OCI-LY7 (cell line): Measurements from ENCODE around the gene ADAR. TPM values are rescaled to one million over a fixed set of nuclear protein-coding genes. Genes with fewer than 3 reads are reported as not detected.

ENCODE experiments used
- BruUV-seq: library from RNA; stranded (reverse); fragments of 400-500 nt; replicated peaks from 2 replicates; lab custom pipeline; 2021; lab: Mats Ljungman, UMichigan
- CTCF ChIA-PET: fragments of 300-600 bp; sonication (Branson Sonifier 250); formaldehyde crosslinking; loops from one replicate; lab custom pipeline; 2022; ENCODE audit warnings: antibody characterized with exemption; ENCODE audit not compliant: unreplicated experiment; lab: Charles Lee
- POLR2A ChIA-PET: fragments of 300-600 bp; sonication (Branson Sonifier 250); formaldehyde crosslinking; loops from one replicate; lab custom pipeline; 2022; ENCODE audit warnings: antibody characterized with exemption; lab: Charles Lee
- DNase-seq: peaks from one replicate; pipeline ENCODE4 v3.0.0-alpha.2; 2015; ENCODE audit warnings: low spot score
- H2AFZ ChIP-seq: fragments of 200-600 bp; sonication (generic), shearing (Covaris generic); 2 replicates; pipeline ENCODE4 v1.6.1; 2014; ENCODE audit warnings: mild to moderate bottlenecking, antibody characterized with exemption, low read length, moderate library complexity
- H3K27ac ChIP-seq: fragments of 200-600 bp; sonication (generic); 2 replicates; pipeline ENCODE4 v1.5.1; 2014; ENCODE audit warnings: mixed run types, low read depth, mild to moderate bottlenecking, moderate library complexity, low read length, inconsistent platforms; ENCODE audit not compliant: poor library complexity, severe bottlenecking
- H3K36me3 ChIP-seq: fragments of 200-600 bp; sonication (generic); 2 replicates; pipeline ENCODE4 v1.6.1; 2014; ENCODE audit warnings: mild to moderate bottlenecking, antibody characterized with exemption, low read length, moderate library complexity, mixed read lengths; ENCODE audit not compliant: insufficient read depth
- H3K4me1 ChIP-seq: fragments of 200-600 bp; sonication (generic); 2 replicates; pipeline ENCODE4 v1.5.1; 2014; ENCODE audit warnings: mild to moderate bottlenecking, low read length; ENCODE audit not compliant: insufficient read depth, poor library complexity, severe bottlenecking
- H3K4me2 ChIP-seq: fragments of 200-600 bp; sonication (generic); 2 replicates; pipeline ENCODE4 v1.6.1; 2014; ENCODE audit warnings: mild to moderate bottlenecking, low read length
- H3K4me3 ChIP-seq: fragments of 200-600 bp; sonication (generic); 2 replicates; pipeline ENCODE4 v1.5.1; 2014; ENCODE audit warnings: mild to moderate bottlenecking, low read depth, low read length; ENCODE audit not compliant: poor library complexity, severe bottlenecking
- H3K79me2 ChIP-seq: fragments of 200-600 bp; sonication (generic); 2 replicates; pipeline ENCODE4 v1.6.1; 2016; ENCODE audit warnings: low read depth, mild to moderate bottlenecking, low read length, moderate library complexity, mixed read lengths; ENCODE audit not compliant: insufficient read depth
- H3K9me2 ChIP-seq: fragments of 200-600 bp; sonication (generic); 2 replicates; pipeline ENCODE4 v1.6.1; 2016; ENCODE audit warnings: mild to moderate bottlenecking, low read length, mixed read lengths; ENCODE audit not compliant: insufficient read depth
- H3K9me3 ChIP-seq: fragments of 200-600 bp; sonication (generic); 2 replicates; pipeline ENCODE4 v1.6.1; 2014; ENCODE audit warnings: mild to moderate bottlenecking, mixed run types, low read length, mixed read lengths
- H4K20me1 ChIP-seq: fragments of 200-600 bp; sonication (generic); 2 replicates; pipeline ENCODE4 v1.6.1; 2014; ENCODE audit warnings: mild to moderate bottlenecking, antibody characterized with exemption, low read length, moderate library complexity, mixed read lengths; ENCODE audit not compliant: insufficient read depth
- CTCF ChIP-seq: fragments of 200-600 bp; sonication (generic); conservative IDR thresholded peaks from 2 replicates; pipeline ENCODE4 v1.5.1; 2014; ENCODE audit warnings: mild to moderate bottlenecking, antibody characterized with exemption, low read length, moderate library complexity, mixed read lengths
- EZH2phosphoT487 ChIP-seq: fragments of 200-600 bp; sonication (generic); IDR thresholded peaks from 2 replicates; pipeline ENCODE4 v1.6.1; 2018; ENCODE audit warnings: low read depth, borderline replicate concordance, mild to moderate bottlenecking, mixed run types, antibody characterized with exemption, low read length, moderate library complexity, mixed read lengths
- intact Hi-C: fragments of 100-400 bp; cut with micrococcal nuclease; formaldehyde crosslinking; loops from one replicate; pipeline ENCODE4 v1.10.0; 2022; ENCODE audit not compliant: unreplicated experiment
- total RNA-seq, 2 experiments: library from RNA; depleted of rRNA in 1 of 2; stranded (reverse); fragments of >200 nt in 1 of 2; shearing (Covaris generic) in 1 of 2; gene quantifications; 2 replicates each; pipeline ENCODE4 v1.2.3, GENCODE V29; 2014 to 2022

ADAR gene
- total RNA-seq, 2 experiments from 2014 or later: 90.2 to 139 TPM

- no peaks in the 10 kb centered on the region for H4K20me1 ChIP-seq
- ChIA-PET CTCF (no interaction called here), POLR2A (interaction anchor here (0.5 kb wide), 1 partner anchor 273 kb away, joined by 3 read pairs; no protein-coding TSS in a partner anchor)
- H3K27ac ChIP-seq: no peak overlapping the region
- no peaks in the 10 kb centered on the region for H3K9me3 ChIP-seq
- no peak for TF ChIP-seq EZH2phosphoT487
- TF ChIP-seq CTCF: no peak
- H3K9me2 ChIP-seq: no peaks in the 10 kb centered on the region
- no peak for DNase-seq
- no TSS peak for BruUV-seq
- H3K4me1 ChIP-seq: no peaks in the 10 kb centered on the region
- H2AFZ ChIP-seq: no peak overlapping the region
- no peaks in the 10 kb centered on the region for H3K79me2 ChIP-seq
- H3K36me3 ChIP-seq: peaks cover 97% of the 10 kb centered on the region
- H3K4me2 ChIP-seq: no peak overlapping the region
- no peak overlapping the region for H3K4me3 ChIP-seq
- intact Hi-C loops: no loop called here
These were observed 14.6 kb downstream of the ADAR start for GRCh38 chr1:154593390-154593789.

GRCh38 chr1:154591206-154591605, 16.8 kb downstream of the ADAR start:
- no peak for DNase-seq
- Histone ChIP-seq H3K4me3 (no peak overlapping the region), H3K9me3 (no peaks in the 10 kb centered on the region), H4K20me1 (no peaks in the 10 kb centered on the region), H2AFZ (no peak overlapping the region), H3K79me2 (no peaks in the 10 kb centered on the region), H3K27ac (no peak overlapping the region), H3K4me1 (no peaks in the 10 kb centered on the region), H3K9me2 (no peaks in the 10 kb centered on the region), H3K36me3 (peaks cover 97% of the 10 kb centered on the region), H3K4me2 (no peak overlapping the region)
- BruUV-seq: no TSS peak
- ChIA-PET CTCF (no interaction called here), POLR2A (no interaction called here)
- intact Hi-C loops: no loop called here
- no peak for TF ChIP-seq CTCF
- no peak for TF ChIP-seq EZH2phosphoT487

- Histone ChIP-seq H3K4me3 (no peak overlapping the region), H4K20me1 (no peaks in the 10 kb centered on the region), H3K9me2 (no peaks in the 10 kb centered on the region), H3K9me3 (no peaks in the 10 kb centered on the region), H3K79me2 (no peaks in the 10 kb centered on the region), H3K36me3 (peaks cover 97% of the 10 kb centered on the region), H3K27ac (no peak overlapping the region), H3K4me2 (no peak overlapping the region), H2AFZ (no peak overlapping the region), H3K4me1 (no peaks in the 10 kb centered on the region)
- ChIA-PET POLR2A (interaction anchor here (0.7 kb wide), 1 partner anchor 302 kb away, joined by 3 read pairs; no protein-coding TSS in a partner anchor), CTCF (no interaction called here)
- BruUV-seq: no TSS peak
- intact Hi-C loops: no loop called here
- TF ChIP-seq EZH2phosphoT487 (no peak), CTCF (no peak)
- DNase-seq: no peak
These were observed 17.2 kb downstream of the ADAR start for GRCh38 chr1:154590756-154591155.
